GM21360 (cell line): ENCODE measurements around the gene BTRC.
"Not testable (repeated sequence)": the region's sequence is repeated elsewhere in the genome, so short reads cannot be mapped to it uniquely, and the experiment has no call there.

Source experiments
- ATAC-seq: cut with Tn5 transposase; IDR thresholded peaks from one replicate; pipeline ENCODE4 v1.9.1; 2021; ENCODE audit warnings: mild to moderate bottlenecking, moderate library complexity; ENCODE audit not compliant: unreplicated experiment

Gene BTRC

DNA sequence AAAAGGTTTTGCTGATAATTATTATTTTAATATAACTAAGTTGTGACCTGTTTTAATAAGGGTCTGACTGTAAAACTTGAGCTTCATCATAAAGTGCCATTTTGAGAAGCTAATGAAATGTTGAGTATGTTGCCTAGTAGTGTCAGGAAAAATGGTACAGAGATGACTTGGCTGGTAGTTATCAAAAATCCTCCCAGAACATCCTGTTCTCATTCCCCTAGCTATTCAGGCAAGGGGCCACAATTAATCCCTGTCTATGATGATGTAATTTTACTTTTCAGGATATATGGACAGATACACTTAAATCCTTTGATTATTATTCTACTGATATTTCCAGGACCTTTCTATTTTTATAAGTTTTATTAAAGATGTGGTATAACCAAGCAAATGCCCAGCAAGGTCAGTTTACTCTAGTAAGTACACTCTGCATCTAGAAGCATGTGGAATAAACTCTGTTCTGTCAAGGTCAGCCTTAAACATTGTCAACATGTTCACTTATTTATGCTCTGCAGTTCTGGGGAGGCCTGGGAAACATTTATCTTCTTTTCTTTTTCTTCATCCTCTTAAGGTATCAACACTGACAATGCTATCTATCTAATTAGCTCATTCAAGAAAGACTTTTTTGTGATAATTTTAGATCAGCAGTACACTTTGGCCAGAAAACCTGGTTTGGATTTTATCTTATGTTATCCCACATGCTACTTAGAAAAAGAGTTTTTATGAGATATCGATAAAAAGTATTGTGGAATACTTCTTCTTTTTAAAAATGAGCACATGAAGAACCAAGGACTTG lies 32.1 kb downstream of the BTRC start:
- no peak for ATAC-seq

DNA sequence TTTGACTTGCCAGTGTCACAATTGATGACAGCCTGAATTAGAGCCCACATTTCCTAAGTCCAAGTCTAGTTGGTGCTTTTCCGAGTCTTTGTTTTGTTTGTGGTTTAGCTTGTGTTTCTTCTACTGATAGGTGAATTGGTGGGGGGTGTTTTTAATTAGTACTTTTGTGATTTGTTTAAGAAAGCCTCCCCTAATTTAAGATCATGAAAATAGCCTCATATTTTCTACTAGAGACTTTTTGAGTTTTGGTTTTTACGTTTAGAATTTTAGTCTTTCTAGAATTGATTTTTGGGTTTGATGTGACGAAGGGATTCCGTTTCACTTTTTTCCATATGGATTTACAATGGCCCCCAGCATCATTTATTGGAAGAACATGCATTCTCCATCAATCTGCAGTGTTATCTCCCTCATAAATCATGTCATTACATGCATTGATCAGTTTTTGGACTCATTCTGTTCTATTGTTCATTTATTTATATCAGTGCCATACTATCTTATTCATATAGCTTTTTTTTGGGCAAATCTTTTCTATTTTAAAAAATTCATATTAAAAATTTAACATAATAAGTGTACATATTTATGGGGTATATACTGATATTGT lies 32.8 kb downstream of the BTRC start:
- no peak for ATAC-seq

DNA sequence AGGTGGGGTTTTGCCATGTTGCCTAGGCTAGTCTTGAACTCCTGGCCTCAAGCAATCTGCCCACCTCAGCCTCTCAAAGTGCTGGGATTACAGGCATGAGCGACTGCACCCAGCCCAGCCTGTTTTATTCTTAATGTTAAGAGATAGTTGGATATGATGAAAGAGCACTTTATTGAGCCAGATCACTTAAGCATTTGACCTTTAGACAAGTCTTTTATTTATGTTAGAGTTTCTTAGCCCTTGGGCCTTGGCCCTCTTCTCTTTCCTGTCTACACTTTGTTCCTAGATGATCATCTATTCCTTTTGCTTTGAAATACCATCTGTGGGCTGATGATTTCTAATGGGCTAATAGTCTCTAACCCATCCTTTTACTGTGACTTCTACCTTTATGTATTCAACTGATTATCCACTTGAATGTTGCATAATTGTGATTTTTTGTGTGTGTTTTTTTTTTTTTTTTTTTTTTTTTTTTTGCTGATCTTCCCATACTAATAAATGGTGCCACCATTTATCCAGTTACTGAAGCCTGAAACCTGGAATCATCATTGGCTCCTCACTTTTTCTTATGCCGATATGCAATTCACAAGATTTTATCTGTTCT lies 34.8 kb downstream of the BTRC start:
- ATAC-seq, result no peak

DNA sequence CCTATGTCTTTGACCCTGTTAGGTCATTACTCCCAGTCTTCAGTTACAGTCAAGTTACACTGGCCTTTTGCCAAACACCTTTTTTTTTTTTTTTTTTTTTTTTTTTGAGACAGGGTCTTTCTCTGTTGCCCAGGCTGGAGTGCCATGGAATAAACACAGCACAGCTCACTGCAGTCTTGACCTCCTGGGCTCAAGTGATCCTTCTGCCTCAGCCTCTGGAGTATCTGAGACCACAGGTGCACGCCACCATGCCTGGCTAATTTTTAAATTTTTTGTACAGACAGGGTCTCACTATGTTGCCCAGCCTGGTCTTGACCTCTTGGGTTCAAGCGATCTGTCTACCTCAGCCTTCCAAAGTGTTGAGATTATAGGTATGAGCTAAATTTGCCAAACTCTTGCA lies 35.6 kb downstream of the BTRC start:
- ATAC-seq, result not testable (repeated sequence)

DNA sequence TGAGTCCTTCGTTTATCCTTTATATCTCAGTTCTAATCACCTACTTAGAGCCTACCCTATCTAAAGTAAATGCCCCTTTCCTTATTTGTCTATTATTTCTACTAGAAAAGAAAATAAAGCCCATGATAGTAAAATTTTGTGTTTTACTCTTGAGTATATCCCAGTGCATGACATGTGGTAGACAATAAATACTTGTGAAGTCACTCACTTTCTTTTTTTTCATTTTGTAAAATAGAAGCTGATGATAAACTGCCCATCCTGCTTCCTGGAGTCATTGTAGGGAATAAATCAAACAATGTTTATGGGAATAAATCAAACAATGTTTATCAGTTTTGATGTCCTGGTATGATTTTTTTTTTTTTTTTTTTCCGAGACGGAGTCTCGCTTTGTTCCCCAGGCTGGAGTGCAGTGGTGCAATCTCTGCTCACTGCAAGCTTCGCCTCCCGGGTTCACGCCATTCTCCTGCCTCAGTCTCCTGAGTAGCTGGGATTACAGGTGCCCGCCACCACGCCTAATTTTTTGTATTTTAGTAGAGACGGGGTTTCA lies 36.1 kb downstream of the BTRC start:
- no peak for ATAC-seq

DNA sequence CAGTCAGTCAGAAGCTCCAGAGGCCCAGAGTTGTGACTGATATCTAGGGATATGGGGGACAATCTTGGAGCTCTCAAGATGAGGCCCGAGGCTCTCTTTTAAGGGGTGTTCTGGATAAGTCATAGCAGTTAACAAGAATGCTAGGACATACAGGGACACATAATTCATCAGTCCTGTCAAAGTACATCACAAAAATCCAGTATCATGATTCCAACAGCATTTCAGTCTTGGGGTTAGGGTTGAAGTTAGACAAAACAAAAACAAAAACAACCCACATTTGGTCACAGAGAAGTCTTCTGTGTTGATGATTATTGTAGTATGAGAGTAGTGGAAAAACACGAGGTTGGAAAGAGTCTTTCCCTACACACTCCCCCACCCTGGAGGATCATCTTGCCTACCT lies 39.4 kb downstream of the BTRC start:
- no peak for ATAC-seq

DNA sequence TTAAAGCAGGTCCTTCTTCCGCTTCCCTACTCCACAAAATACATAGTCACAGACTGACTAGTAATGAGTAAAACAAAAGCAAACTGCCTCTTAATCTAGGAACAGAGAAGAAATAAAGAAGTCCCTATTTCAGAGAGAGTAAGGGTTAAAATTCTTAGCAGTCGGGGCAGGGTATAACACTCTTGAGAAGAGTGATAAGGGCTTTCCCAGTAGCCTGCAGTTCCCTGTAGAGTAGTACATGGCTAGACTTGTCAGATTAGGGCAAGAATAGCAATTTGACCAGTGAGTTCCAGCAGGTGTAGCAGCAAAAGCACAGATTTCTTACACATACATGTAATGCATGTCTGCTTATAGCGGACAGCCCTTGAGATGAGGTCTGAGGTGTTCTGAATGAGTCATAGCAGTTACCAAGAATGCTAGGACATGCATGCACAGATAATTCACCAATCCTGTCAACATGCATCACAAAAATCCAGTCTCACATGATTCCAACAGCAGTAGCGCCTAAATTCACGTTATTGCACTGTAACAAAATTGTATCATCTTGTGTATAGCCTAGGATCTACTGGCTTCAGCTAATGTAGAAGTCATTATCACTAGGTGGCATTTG lies 40.7 kb downstream of the BTRC start:
- no peak for ATAC-seq

DNA sequence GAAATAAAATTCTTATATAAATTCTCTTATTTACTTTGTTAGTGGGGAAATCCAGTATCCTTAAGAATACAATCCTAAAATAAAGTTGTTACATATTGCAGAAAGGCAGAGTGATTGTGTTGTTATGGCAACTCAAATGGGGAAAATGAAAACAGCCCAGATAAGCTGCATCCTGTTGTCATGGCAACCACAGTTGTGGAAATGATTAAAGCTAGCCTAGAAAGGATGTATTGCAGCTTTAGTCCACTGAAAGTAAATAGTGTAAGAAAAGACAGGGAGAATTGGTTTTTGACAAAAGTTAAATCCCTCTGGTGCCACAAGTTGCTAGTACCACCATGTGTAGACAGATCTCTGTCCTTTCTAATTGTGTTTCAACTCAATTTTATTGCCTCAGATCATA lies 43.2 kb downstream of the BTRC start:
- ATAC-seq, result no peak

DNA sequence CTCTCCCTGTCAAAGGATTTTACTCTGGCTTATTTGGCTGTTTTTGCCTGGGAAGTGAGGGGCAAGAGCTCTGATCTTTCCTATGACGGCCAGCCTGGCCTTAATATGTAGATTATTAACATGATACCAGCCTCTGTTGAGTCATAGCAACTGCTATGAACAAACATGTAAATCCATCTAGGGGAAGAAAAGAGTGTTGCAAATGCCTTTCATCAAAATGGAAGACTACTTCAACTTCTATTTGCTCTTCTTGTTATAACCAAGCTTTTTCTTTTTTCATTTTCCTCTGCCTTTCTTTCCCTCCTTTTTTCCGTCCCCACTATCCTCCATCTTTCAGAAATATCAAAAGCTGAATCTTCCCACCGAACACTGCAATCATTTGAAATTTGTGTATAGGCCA lies 46.6 kb downstream of the BTRC start:
- no peak for ATAC-seq

DNA sequence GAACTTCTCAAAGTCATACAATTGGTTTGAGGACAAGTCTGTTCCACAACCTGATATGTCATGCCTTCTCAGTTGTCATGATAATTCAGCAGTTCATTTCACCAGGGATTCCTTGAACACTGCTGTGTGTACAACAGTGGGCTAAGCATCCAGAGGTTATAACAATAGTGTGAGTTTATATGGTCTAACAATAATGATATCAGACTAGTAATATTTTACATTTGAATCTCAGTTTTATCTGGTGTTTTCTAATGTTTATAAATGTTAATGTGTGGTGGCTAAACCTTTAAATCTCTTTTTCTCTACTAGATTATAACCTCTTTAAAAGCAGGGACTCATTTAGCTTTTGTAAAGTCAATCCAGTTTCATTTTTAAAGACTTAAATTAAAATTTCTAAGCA lies 48.7 kb downstream of the BTRC start:
- ATAC-seq, result no peak

DNA sequence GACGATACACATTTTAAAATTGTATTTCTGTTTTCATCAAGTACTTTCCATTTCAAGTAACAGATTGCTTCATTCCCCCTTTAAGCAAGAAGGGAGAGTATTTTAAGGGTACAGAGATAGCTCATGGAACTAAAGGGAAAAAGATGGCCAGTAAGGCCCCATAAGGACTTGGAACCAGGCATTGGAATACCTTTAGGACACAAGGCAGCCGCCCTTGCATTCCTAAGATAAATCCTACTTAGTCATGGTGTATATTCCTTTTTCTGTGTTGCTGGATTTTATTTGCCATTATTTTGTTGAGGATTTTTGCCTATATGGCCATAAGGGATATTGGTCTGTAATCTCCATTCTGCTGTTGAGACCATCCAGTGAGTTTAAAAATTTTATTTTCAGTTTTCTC lies 49.2 kb downstream of the BTRC start:
- no peak for ATAC-seq

DNA sequence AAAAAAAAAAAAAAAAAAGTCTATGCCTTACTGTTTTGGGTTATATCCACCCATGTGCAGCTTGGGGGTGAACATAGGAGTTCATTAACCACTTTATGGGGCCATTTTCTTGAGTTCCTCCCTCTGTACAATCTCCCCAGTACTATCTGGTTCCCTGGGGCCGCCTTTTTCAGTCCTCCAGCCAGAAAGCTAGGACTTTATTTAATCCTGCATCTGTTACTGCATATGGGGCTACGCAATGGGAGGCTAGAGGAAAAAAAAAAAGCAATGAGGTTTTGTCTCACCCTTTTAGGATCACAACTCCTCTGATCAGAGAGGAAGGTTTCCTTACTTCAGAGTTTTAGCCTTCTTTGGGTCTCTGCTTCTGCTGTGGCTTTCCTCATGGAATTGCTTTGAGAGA lies 51.0 kb downstream of the BTRC start:
- ATAC-seq, result no peak

DNA sequence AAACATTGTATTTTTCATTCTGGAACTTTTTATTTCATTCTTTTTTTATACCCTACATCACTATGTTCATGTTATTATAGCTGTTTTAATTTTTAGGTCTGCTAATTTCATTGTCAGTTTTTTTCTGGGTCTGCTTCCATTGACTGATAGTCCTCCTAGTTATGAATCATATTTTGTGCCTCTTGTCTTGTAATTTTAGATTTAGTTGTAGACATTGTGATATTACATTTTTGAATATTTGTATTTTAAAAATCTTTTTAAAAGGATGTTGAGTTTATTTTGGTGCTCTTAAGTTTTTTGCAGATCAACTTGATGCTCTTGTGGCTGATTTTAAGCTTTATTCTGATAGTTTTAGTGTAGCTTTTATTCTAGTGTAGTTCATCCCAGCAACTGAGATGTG lies 57.6 kb downstream of the BTRC start:
- ATAC-seq, result no peak

DNA sequence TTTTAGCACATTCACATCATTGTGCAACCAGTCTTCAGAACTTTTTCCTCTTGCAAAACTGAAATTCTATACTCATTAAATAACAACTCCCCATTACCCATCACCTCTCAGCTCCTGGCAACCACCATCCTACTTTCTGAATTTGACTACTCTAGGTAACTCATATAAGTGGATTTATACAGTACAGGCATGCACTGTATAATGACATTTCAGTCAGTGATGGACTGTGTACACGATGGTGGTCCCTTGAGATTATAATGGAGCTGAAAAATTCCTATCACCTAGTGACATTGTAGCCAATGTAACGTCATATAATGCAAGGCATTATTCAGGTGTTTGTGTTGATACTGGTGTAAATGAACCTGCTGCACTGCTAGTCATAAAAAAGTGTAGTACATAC lies 60.1 kb downstream of the BTRC start:
- no peak for ATAC-seq

DNA sequence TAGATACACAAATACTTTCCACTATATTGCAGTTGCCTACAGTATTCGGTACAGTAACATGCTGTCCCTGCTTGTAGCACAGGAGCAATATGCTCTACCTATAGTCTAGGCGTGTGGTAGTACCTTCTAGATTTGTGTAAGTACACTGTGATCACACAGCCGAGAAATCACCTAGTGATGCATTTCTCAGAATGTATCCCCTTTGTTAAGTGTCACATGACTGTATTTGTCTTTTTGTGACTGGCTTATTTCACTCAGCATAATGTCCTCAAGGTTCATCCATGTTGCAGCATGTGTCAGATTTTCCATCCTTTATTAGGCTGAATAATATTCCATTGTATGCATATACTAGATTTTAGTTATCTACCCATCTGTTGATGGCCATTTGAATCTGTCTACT lies 61.9 kb downstream of the BTRC start:
- no peak for ATAC-seq

DNA sequence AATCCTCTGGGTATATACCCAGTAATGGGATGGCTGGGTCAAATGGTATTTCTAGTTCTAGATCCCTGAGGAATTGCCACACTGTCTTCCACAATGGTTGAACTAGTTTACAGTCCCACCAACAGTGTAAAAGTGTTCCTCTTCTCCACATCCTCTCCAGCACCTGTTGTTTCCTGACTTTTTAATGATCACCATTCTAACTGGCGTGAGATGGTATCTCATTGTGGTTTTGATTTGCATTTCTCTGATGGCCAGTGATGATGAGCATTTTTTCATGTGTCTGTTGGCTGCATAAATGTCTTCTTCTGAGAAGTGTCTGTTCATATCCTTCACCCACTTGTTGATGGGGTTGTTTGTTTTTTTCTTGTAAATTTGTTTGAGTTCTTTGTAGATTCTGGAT lies 68.0 kb downstream of the BTRC start:
- not testable (repeated sequence) for ATAC-seq

DNA sequence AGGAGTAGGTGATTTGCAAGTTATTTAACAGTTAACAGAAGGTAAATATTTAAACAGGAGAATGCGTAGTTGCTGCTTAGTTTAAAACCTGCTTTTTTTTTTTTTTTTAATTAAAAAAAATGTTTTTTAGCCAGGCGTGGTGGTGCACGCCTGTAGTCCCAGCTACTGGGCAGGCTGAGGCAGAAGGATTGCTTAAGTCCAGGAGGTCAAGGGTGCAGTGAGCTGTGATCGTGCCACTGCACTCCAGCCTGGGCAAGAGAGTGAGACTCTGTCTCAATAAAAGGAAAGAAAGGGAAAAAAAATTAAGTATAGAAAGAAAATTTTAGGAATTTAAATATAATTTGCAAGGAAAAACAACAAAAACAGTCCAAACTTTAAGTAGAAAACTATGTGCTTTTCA lies 71.6 kb downstream of the BTRC start:
- ATAC-seq, result no peak

DNA sequence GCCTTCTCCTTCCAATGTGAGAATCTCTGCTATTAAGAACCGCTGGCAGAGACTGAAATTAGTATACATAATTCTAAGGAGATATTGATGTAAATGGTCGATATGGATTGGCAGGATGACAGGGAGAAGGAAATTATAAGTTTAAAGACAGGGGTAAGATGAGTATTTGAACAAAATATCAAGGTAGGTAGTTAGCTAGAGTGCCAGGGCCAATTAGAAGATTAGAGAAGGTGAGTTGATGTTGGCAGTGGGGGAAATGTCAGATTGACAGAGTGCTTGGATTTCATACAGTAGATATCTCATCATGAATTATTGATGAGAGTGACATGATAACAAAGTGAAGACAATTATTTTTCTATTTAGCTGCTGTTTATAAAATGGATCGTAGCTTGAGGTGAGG lies 74.1 kb downstream of the BTRC start:
- ATAC-seq, result no peak

DNA sequence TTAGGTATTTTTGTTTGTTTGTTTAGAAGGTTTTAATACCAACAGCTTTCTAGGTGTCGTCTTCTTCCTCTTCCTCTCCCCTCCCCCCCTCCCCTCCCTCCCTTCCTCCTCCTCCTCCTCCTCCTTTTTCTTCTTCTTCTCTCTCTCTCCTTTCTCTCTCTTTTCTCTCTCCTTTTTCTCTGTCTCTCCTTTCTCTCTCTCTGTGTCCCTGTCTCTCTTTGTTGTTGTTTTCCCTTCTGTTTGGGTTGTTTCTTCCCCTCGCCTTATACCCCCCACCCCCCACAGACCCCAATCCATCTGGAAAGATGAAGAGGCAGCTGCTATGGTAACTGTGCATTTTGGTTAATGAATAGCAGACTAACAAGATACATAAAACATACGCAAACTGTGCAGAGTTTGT lies 75.5 kb downstream of the BTRC start:
- no peak for ATAC-seq

DNA sequence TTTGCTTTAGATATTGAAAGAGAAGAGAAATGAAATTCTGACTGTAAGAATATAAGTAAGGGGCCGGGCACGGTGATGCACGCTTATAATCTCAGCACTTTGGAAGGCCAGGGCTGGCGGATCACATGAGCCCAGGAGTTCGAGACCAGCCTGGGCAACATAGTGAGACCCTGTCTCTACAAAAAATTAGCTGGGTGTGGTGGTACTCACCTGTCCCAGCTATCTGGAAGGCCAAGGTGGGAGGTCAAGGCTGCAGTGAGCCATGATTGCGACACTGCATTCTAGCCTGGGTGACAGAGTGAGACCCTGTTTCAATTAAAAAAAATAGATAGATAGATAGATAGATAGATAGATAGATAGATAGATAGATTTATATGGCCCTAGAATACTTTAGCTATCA lies 82.3 kb downstream of the BTRC start:
- ATAC-seq, result no peak

DNA sequence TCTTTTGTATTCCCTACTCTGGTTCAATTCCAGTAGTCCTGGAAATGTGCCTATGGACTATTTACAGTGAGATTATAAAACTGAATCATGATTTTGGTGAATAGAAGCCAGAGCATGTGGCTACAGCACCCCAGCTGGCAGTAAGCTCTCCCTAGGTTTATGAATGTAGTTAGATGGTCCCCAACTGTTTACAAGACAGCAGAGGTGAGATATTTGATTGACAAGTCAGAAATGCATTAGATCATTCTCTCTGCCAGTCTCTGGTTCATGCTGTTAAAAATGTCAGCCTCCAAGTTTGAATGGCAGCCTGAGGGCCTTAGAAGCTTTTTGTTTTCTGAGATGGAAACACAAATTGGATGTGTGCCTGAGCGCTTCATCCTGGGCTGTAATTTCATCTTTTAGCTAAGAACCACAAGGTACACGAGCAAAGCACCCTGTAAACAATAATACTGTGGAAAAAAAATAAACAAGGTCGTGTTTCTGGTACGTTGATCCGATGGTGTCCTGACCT lies 85.0 kb downstream of the BTRC start:
- no peak for ATAC-seq
